DLD1 (cell line): ENCODE measurements around the gene ELK3.
"Not testable (repeated sequence)": the region's sequence is repeated elsewhere in the genome, so short reads cannot be mapped to it uniquely, and the experiment has no call there.

Experiments used
- in situ Hi-C: cut with HindIII; loops from 2 replicates; pipeline ENCODE4 v1.10.0; 2017; ENCODE audit warnings: low sequenced_read_pairs

The ELK3 gene

GRCh38 chr12:96302687-96303310 lies 108.6 kb downstream of the ELK3 start:
- in situ Hi-C loops = no loop called here

GRCh38 chr12:96303653-96304052 lies 109.5 kb downstream of the ELK3 start:
- in situ Hi-C loops = no loop called here

- in situ Hi-C loops = no loop called here
These were observed 111.5 kb downstream of the ELK3 start for GRCh38 chr12:96305665-96306064.

- in situ Hi-C loops = no loop called here
These were observed 114.7 kb downstream of the ELK3 start for GRCh38 chr12:96308881-96309280.

- in situ Hi-C loops = no loop called here
These were observed 115.9 kb downstream of the ELK3 start for GRCh38 chr12:96310067-96310466.

GRCh38 chr12:96311191-96311590 lies 117.0 kb downstream of the ELK3 start:
- in situ Hi-C loops = no loop called here

GRCh38 chr12:96313606-96314005 lies 119.4 kb downstream of the ELK3 start:
- in situ Hi-C loops = no loop called here

GRCh38 chr12:96314723-96315122 lies 120.5 kb downstream of the ELK3 start:
- in situ Hi-C loops = no loop called here

- in situ Hi-C loops = not testable (repeated sequence)
These were observed 121.7 kb downstream of the ELK3 start for GRCh38 chr12:96315741-96316481.

GRCh38 chr12:96317801-96318200 lies 123.6 kb downstream of the ELK3 start:
- in situ Hi-C loops = not testable (repeated sequence)
